Prostate gland (tissue), 2 donors: ENCODE results near the gene DNTT. TPM values are rescaled to one million over a fixed set of nuclear protein-coding genes. Genes with fewer than 3 reads are reported as not detected.

Experiments used
- DNase-seq: peaks from one replicate; pipeline ENCODE4 v3.0.0-alpha.2; 2019; ENCODE audit warnings: low spot score
- H3K27ac ChIP-seq, 2 donors: fragments of 200-600 bp; sonication (generic); 2 replicates each; pipeline ENCODE4 v1.5.1; 2017 to 2019
- H3K27me3 ChIP-seq: fragments of 200-600 bp; sonication (generic); replicated peaks from 2 replicates; pipeline ENCODE4 v1.5.1; 2019; ENCODE audit not compliant: insufficient read depth
- H3K36me3 ChIP-seq, 2 donors: fragments of 200-600 bp; sonication (generic); 1 replicate in 1 of 2; 2 replicates in 1 of 2; pipeline versions ENCODE4 v1.5.1 to v1.8.1; 2017 to 2019
- H3K4me1 ChIP-seq: fragments of 200-600 bp; sonication (generic); replicated peaks from 2 replicates; pipeline ENCODE4 v1.5.1; 2019
- H3K4me3 ChIP-seq, 2 donors: fragments of 200-600 bp; sonication (generic); 2 replicates each; pipeline ENCODE4 v1.5.1; 2017 to 2019
- H3K9me3 ChIP-seq: fragments of 200-600 bp; sonication (generic); 2 replicates; pipeline ENCODE4 v1.5.1; 2017
- POLR2A ChIP-seq: fragments of 450-650 bp; IDR thresholded peaks from one replicate; pipeline ENCODE4 v1.6.1; 2016; ENCODE audit warnings: antibody characterized with exemption, mild to moderate bottlenecking
- POLR2AphosphoS5 ChIP-seq: sonication (generic); formaldehyde crosslinking; IDR thresholded peaks from one replicate; pipeline ENCODE4 v1.6.1; 2017; ENCODE audit warnings: antibody characterized with exemption
- WGBS: methylation state at CpG from one replicate; pipeline ENCODE4 v1.1.5; 2018; 5-methylcytosine and 5-hydroxymethylcytosine counted together
- intact Hi-C: fragments of 100-400 bp; cut with DNase I; formaldehyde crosslinking; loops from one replicate; pipeline ENCODE4 v1.14.2; 2022
- total RNA-seq, 2 donors: library from RNA; depleted of rRNA; stranded (reverse); fragments of >200 nt; gene quantifications; one replicate each; pipeline ENCODE4 v1.1.0, GENCODE V29; 2016
- TF ChIP-seq, protein P1 (sequence below), 4 experiments: fragments of 200-600 bp in 2 of 4; fragments of 450-650 bp in 2 of 4; sonication (generic) in 2 of 4; IDR thresholded peaks; 1 replicate in 3 of 4; 2 replicates in 1 of 4; pipeline ENCODE4 v1.5.1; 2016 to 2019; ENCODE audit warnings: antibody characterized with exemption in 4 of 4, mild to moderate bottlenecking in 2 of 4, moderate library complexity in 2 of 4

DNTT gene
- total RNA-seq, 2 donors from 2014 or later, result not detected

DNA sequence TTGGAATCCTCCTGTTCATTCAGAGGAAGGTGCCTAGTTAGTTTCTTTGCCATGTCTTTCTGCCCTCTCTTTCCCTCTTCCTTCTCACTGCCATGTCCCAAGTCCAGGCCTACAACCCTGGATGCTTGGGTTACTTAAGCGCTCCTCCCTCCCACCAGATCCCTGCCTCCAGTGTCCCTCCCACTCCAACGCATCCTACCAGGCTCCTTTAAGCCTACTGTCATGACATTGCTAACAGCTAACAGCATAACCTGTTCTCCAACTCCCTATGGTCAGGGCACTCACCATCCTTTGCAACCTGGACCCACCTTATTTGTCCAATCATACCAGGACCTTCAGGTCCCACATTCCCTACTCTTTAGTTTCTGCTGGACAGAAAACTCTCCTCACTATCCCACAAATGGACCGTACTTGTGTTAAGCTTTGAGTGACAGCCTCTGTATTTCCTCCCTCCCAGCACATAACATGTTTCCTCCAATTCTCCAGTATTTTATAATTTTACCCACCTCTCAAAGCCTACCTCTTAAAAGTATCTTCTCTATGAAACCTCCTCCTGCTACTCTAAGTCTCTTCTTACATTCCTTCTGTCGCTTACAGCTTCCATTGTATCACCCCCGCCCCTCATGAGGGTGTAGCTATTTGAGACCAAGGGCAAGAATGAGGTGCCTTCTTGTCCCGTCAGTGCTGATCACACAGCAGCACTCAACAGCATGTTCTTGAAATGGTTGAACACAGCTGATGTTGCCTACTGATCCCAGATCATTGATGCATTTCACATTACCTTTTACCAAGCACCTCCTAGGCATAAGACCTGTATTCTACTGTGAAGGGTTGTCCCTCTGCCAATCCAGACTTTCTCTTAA lies 34.6 kb upstream of the DNTT start:
- H3K4me3 ChIP-seq, result peak overlapping the region in 1 of 2 donors; percentile 30
- H3K27me3 ChIP-seq, result no peaks in the 10 kb centered on the region
- H3K27ac ChIP-seq, result no peak overlapping the region
- H3K4me1 ChIP-seq, result peaks cover 4% of the 10 kb centered on the region
- H3K36me3 ChIP-seq, result no peaks in the 10 kb centered on the region
- TF ChIP-seq, protein P1, sequence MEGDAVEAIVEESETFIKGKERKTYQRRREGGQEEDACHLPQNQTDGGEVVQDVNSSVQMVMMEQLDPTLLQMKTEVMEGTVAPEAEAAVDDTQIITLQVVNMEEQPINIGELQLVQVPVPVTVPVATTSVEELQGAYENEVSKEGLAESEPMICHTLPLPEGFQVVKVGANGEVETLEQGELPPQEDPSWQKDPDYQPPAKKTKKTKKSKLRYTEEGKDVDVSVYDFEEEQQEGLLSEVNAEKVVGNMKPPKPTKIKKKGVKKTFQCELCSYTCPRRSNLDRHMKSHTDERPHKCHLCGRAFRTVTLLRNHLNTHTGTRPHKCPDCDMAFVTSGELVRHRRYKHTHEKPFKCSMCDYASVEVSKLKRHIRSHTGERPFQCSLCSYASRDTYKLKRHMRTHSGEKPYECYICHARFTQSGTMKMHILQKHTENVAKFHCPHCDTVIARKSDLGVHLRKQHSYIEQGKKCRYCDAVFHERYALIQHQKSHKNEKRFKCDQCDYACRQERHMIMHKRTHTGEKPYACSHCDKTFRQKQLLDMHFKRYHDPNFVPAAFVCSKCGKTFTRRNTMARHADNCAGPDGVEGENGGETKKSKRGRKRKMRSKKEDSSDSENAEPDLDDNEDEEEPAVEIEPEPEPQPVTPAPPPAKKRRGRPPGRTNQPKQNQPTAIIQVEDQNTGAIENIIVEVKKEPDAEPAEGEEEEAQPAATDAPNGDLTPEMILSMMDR (IDR thresholded peaks at IDR 0.05), result no peak
- no peak for TF ChIP-seq POLR2A
- no peak for TF ChIP-seq POLR2AphosphoS5
- H3K9me3 ChIP-seq, result no peaks in the 10 kb centered on the region
- 80% methylated on average over 6 of the region's 6 CpGs for WGBS
- intact Hi-C loops, result no loop called here
- no peak for DNase-seq

- Histone ChIP-seq H3K4me3 (peak overlapping the region; percentile 13 to 30), H3K9me3 (no peaks in the 10 kb centered on the region), H3K36me3 (no peaks in the 10 kb centered on the region), H3K27ac (peak overlapping the region; percentile 60 to 70), H3K27me3 (no peaks in the 10 kb centered on the region), H3K4me1 (peaks cover 4% of the 10 kb centered on the region)
- intact Hi-C loops, result no loop called here
- TF ChIP-seq POLR2A (no peak), POLR2AphosphoS5 (no peak)
- TF ChIP-seq, protein P1 (IDR thresholded peaks at IDR 0.05), result no peak
- WGBS, result 75% methylated on average over 2 of the region's 2 CpGs
- no peak for DNase-seq
Measured at GRCh38 chr10:96270571-96270970, 33.7 kb upstream of the DNTT start.

DNA sequence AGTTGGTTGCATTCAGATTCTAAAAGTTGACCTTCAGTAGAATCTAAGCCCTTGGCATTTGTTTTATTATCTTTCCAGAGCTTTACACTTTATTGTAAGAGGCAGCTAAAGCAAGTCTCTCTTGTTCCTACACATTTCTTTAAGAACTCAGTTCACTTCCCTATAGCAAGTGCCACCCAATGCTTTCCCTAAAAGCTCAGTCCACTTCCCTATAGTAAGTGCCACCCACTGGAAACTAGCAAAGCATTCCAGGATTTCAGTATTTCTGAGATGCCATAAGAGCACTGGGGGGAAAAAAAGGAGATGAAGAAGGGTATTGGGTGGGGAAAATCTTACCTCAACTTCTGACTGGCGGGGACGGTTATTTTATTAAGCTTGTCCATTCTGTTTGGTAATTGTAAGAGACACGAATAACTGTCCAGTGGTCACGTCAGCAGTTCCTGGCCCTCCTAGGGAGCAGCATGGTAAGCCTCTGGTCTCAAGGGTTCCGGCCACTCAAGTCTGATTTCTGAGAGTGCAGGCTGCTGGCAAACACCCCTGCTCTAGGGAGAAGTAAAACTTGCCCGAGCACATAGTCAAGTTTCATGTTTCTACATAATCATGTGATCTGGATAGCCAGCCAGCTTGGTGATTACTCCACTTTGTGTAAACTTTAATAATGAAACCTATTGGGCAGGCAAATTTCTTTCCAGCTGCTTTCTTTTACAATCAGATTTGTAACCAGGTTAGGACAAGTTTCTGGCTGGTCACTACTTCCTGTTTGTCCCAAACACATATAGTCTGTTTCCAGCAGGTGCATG lies 33.0 kb upstream of the DNTT start, which contains the start of gene BLNK:
Gene BLNK, minus strand, starts transcription at position 554 of the 800 bp plus-strand sequence. Its CDS starts 171 bp downstream, at position 383.
- peak; percentile 96 for DNase-seq
- Histone ChIP-seq H3K36me3 (no peaks in the 10 kb centered on the region), H3K27me3 (no peaks in the 10 kb centered on the region), H3K27ac (peak within 1 kb of the TSS; percentile 60 to 70), H3K4me1 (peaks cover 4% of the 10 kb centered on the region), H3K9me3 (no peaks in the 10 kb centered on the region), H3K4me3 (peak within 1 kb of the TSS; percentile 13 to 30)
- WGBS, result 8% methylated on average over 6 of the region's 6 CpGs
- peak; percentile 94 for TF ChIP-seq POLR2AphosphoS5
- TF ChIP-seq, protein P1 (IDR thresholded peaks at IDR 0.05), result no peak
- intact Hi-C loops, result no loop called here

DNA sequence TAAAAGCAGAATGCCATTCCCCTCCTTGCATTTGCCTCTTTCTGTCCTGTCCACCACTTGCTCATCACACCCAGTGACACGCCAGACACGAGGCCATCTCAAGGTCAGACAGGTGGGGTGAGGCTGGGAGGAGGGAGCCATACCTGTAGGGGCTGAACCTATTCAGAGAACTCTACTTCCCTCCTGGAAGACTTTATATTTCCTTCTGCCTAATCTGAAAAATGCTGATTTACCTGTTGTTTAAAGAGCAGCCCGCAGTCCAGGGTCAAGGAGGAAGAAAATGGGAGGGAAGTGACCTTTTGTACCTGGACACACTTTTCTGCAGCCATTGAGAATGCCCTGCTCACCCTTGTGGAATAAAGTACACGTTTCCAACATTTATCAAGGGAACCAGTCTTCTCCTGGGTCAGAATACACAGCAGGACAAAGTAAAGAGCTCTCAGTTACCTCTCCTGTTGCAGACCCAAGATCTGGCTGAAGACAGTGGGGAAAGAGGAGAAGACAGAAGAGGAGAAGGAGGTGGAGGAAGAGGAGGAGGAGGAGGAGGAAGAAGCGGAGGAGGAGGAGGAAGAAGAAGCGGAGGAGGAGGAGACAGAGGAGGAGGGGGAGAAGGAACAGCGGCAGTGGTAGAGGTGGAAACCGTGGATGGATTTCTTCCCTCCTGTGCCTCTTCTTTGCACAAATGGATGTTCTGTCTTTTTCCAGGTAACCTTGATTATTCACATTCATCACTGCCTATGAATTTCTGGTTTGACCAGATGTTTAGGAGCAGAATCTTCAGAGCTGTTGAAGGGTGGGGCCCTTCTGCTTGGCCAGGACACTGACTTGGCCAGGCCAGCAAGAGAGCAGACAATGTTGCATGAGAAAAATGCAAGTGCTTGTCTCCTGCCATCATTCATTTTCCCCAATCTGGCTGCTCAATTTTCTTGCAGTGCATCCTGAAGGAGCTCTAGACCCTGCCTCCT lies 31.6 kb upstream of the DNTT start:
- WGBS, result 74% methylated on average over 8 of the region's 8 CpGs
- H3K4me1 ChIP-seq, result peaks cover 4% of the 10 kb centered on the region
- intact Hi-C loops, result no loop called here
- peak overlapping the region in 1 of 2 donors; percentile 70 for H3K27ac ChIP-seq
- H3K27me3 ChIP-seq, result no peaks in the 10 kb centered on the region
- no peak overlapping the region for H3K4me3 ChIP-seq
- DNase-seq, result no peak
- TF ChIP-seq POLR2AphosphoS5 (no peak), POLR2A (no peak)
- TF ChIP-seq, protein P1 (IDR thresholded peaks at IDR 0.05), result no peak
- H3K9me3 ChIP-seq, result no peaks in the 10 kb centered on the region
- H3K36me3 ChIP-seq, result no peaks in the 10 kb centered on the region
